ENCODE results near the gene SMIM31.

The SMIM31 gene
- 0 to 1.4 (median 0) reads per million in 17 experiments for total RNA-seq

DNA sequence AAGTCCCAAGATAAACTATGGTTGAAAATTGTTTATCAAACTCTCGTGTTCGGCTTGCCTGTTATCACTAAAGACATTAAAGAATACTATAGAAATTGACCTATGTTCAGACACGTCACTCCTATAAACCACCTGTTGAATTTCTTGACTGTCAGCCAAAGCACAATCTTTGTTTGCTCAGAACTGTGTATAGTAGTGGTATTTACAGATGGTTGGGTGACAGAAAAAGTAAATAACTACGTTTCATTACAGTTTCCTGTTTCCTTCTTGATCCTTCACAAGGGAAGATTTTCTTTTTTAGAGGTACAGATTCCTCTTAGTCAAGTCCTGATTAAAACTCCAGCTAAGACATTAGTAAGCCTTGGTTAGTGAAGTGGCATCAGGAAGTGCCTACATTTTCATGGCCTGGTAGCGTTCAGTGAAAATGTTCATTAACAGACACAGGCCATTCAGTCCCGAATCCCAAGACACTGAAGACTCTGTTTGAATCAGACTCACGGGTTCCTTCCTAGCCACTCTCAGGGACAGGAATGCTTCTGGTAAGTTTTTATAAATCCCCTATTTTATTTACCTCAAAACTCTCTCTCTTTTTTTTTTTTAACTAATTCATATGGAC, at the start of gene SMIM31:
Gene SMIM31, plus strand, starts transcription at position 259 of the 616 bp plus-strand sequence. CDS start 16,313 bp downstream, outside the sequence.
- DNase-seq = no peak

GRCh38 chr4:164706675-164707074, 47.3 kb upstream of the SMIM31 start:
- no peak for DNase-seq

- peak in 1 of 4 experiments; percentile 3 for DNase-seq
Observed at GRCh38 chr4:164716901-164717300, 37.0 kb upstream of the SMIM31 start.

DNA sequence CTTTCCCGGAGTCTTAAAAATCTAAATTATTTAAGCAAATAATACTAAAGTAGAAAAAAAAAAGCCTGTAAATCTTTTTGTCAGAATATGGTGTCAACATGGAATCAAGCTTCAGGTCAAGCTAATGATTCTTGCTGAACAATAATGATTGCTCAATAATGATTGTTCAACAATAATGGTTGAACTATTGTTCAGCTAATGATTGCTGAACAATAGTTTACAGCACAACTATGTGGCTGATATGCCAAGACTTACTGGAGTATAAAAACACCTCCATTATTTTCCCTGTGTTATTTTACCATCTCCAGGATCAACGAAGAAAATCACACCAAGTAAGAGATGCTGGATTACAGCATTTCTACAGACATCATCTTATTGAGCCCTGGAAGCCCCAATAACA, 35.1 kb upstream of the SMIM31 start:
- DNase-seq = no peak

DNA sequence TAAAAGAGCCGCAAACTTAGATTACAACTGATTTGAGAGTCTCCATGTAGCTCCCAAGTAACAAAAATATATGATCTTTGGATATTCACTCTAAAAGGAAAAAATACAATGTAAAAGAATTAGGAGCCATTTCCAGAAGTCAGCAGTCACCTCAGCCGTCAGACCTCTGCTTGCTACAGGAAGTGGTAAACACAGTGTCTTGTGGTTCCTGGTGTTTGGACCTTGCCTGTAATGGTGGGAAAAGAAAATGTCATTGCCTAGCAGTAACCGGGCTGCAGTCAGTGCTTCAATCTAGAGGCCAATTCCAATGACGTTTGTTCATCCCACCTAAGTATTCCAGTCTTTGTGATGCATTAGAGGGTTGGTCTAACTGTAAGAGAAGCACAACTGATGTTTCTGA, 28.9 kb upstream of the SMIM31 start:
- DNase-seq = no peak

DNA sequence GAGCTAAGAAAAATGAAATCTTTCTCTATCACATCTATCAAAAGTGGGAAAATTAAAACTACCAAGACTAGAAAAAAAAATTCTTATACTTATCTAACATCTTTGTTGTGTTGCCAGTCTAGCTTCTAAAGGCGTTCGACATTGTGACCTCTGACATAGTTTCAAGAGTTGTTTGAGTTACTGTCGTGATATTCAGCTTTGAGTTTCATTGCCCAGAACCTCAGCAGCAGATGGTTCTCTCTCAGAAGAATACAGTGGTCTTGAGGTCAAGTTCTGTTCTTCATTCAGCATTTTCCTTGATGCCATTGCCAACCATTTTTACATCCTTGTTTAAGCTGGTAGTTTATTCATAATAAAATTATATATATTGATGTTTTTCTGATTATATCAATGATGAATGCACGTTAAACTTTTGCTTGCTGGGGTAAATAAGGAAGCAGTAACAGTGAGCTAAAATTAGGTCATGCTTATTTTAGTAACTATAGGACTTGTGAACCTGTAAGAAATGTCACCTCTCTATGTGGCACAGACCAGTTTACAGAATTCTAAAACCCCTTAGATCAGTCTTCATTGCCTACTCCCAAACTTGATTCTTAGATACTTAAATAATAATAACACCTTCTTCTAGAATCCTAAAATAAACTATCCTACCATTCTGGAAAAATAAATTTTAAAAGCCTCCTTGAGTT, 23.1 kb upstream of the SMIM31 start:
- no peak for DNase-seq

GRCh38 chr4:164731827-164732474, 22.0 kb upstream of the SMIM31 start:
- peak; percentile 42 to 51 (median 46) for DNase-seq

- DNase-seq = peak; percentile 27 to 78 (median 54)
Observed at GRCh38 chr4:164734484-164734883, 19.4 kb upstream of the SMIM31 start.

GRCh38 chr4:164748375-164748774, 5.6 kb upstream of the SMIM31 start:
- DNase-seq = peak in 2 of 4 experiments; percentile 32 to 51

DNA sequence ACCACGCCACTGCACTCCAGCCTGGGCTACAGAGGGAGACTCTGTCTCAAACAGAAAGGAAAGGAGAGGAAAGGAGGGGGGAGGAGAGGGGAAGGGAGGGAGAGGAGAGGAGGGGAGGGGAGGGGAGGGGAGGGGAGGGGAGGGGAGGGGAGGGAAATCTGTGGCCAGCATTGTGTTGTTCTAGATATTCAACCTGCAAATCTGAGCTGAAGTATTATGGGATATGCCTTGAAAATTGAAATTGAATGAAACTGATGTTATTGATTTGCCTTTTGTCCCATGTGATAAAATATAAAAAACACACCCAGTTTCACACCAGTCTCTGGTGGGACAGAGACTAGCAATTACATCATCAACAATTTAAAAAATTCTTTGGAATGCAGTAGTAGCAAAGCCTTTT, 1.5 kb downstream of the SMIM31 start:
- no peak for DNase-seq

GRCh38 chr4:164756686-164757085, 2.8 kb downstream of the SMIM31 start:
- no peak for DNase-seq

- no peak for DNase-seq
Observed at GRCh38 chr4:164761241-164761640, 7.3 kb downstream of the SMIM31 start.

- no peak for DNase-seq
Observed at GRCh38 chr4:164761746-164762275, 7.9 kb downstream of the SMIM31 start.

GRCh38 chr4:164765096-164765495, 11.2 kb downstream of the SMIM31 start:
- DNase-seq = no peak

- DNase-seq = no peak
Observed at GRCh38 chr4:164765833-164766232, 11.9 kb downstream of the SMIM31 start.

DNA sequence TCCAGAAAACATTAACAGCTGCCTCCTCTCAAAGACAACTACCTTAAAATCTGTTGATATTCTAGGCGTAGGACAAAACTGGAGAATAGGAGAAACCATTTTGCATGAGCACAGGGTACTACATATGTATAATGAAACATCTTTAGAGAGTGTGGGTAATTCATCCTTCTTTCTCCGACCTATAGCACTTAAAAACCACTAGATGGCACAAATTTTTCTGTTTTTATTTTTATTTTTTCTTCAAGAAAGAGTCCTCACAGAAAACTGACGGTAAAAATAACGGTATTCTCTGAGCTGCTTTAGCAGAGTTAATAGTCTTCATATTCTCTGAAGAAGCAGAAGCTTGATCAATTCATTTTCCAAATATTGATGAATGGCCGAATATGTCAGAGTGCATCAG, 14.6 kb downstream of the SMIM31 start:
- DNase-seq = peak in 1 of 4 experiments; percentile 0

GRCh38 chr4:164770010-164770724, 16.2 kb downstream of the SMIM31 start:
- no peak for DNase-seq

DNA sequence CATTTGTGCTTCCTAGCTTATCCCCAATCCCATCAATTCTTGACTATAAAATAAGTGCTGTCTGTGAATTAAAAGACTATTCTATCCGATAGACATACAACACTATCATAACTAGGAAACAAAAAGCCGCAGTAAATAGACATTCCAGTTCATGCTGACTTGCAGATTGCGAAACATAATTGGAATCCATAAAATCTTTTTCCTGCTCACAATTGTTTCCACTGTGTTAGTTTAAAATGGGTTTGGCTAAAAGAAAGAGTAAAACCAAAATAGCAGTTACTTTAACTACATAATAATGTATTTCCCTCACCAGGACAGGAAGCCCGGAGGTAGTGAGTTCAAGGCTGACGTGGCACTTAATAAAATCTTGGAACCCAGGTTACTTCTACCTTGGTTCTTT, 17.2 kb downstream of the SMIM31 start:
- DNase-seq = no peak

GRCh38 chr4:164772076-164772475, 18.1 kb downstream of the SMIM31 start:
- DNase-seq = no peak

DNA sequence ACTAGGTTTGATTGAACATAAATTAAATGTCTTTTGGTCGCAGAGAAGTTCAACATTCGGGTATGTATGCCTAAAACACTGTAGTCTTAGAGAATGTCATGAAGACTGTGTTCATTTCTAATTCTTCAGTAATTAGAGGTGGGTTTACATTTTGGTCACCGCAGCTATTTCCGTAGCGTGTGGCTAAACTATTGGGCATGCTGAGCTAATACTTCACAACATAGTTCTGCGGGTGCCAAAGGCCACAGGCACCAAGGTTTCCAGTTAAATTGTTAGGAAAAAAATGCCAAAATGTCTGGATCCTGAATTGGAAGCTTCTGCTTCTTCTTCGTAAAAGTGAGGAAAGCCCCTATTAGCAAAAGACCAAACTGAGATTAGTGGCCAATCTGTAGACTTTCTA, 25.1 kb downstream of the SMIM31 start:
- no peak for DNase-seq

DNA sequence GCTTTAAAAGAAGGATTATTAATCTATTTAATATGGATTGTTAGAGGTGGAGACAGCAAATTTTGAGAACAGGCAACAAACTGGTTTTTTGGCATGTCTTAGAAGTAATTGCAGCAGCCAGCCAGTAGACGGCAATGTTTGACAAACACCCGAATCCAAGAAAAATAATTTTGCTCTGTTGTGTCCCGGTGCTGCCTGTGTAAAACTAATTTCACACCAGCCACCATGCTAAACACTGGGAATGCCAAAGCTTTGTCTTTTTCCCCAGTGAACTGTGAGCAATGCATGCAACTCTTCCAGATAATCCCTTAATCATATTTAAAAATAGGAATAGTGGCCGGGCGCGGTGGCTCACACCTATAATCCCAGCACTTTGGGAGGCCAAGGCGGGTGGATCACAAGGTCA, 25.9 kb downstream of the SMIM31 start:
- peak; percentile 35 to 48 (median 44) for DNase-seq

DNA sequence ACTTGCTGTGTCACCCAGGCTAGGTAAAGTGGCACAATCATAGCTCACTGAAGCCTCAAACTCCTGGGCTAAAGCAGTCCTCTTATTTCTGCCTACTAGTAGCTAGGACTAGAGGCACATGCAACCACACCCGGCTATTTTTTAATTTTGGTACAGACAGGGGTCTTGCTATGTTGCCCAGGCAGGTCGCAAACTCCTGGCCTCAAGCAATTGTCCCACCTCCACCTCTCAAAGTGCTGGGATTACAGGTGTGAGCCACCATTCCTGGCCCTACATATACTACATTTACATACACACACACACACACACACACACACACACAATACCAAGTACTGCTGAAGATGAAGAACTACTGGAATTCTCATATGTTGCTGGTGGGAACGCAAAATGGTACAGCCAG, 26.9 kb downstream of the SMIM31 start:
- DNase-seq = no peak

GRCh38 chr4:164783976-164784375, 30.0 kb downstream of the SMIM31 start:
- DNase-seq = no peak
